RWPE2 (cell line): Measurements from ENCODE around the gene OR2Z1.

Experiments
- ATAC-seq: fragments of 200-7000 bp; cut with Tn5 transposase; 3 replicates; pipeline ENCODE4 v1.9.1; 2021; ENCODE audit warnings: low read depth
- DNase-seq: peaks from one replicate; pipeline ENCODE4 v3.0.0-alpha.2; 2020; ENCODE audit warnings: low spot score
- H3K27ac ChIP-seq: fragments of 450-650 bp; 2 replicates; pipeline ENCODE4 v1.5.1; 2017; ENCODE audit warnings: mild to moderate bottlenecking; ENCODE audit not compliant: poor library complexity, severe bottlenecking
- H3K27me3 ChIP-seq: fragments of 250-450 bp; sonication (Bioruptor Pico); 2 replicates; pipeline ENCODE4 v1.5.1; 2021; ENCODE audit warnings: mild to moderate bottlenecking, moderate library complexity; ENCODE audit not compliant: insufficient read depth, poor library complexity, severe bottlenecking
- H3K36me3 ChIP-seq: fragments of 250-450 bp; sonication (Bioruptor Pico); 2 replicates; pipeline ENCODE4 v1.5.1; 2020; ENCODE audit warnings: low read depth, mild to moderate bottlenecking, moderate library complexity
- H3K4me1 ChIP-seq: fragments of 250-450 bp; sonication (Bioruptor Pico); 2 replicates; pipeline ENCODE4 v1.5.1; 2021; ENCODE audit warnings: mild to moderate bottlenecking, moderate library complexity; ENCODE audit not compliant: insufficient read depth, poor library complexity, severe bottlenecking
- H3K4me3 ChIP-seq: fragments of 250-450 bp; sonication (Bioruptor Pico); 2 replicates; pipeline ENCODE4 v1.5.1; 2021; ENCODE audit warnings: mild to moderate bottlenecking, moderate library complexity; ENCODE audit not compliant: severe bottlenecking
- H3K9me3 ChIP-seq: fragments of 250-450 bp; sonication (Bioruptor Pico); 2 replicates; pipeline ENCODE4 v1.5.1; 2021; ENCODE audit warnings: mild to moderate bottlenecking, moderate library complexity; ENCODE audit not compliant: severe bottlenecking
- TF ChIP-seq, protein P1 (sequence below): fragments of 450-650 bp; IDR thresholded peaks from one replicate; pipeline ENCODE4 v1.5.1; 2017; ENCODE audit warnings: mild to moderate bottlenecking, moderate library complexity; ENCODE audit not compliant: poor library complexity, severe bottlenecking

The OR2Z1 gene, protein sequence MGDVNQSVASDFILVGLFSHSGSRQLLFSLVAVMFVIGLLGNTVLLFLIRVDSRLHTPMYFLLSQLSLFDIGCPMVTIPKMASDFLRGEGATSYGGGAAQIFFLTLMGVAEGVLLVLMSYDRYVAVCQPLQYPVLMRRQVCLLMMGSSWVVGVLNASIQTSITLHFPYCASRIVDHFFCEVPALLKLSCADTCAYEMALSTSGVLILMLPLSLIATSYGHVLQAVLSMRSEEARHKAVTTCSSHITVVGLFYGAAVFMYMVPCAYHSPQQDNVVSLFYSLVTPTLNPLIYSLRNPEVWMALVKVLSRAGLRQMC

GRCh38 chr19:8721334-8721733 is at the start of gene OR2Z1:
OR2Z1 (plus strand) TSS chr19:8721634; CDS start chr19:8731029, 9,395 bp downstream.
- no peaks in the 10 kb centered on the region for H3K9me3 ChIP-seq
- DNase-seq: no peak

GRCh38 chr19:8673276-8673891 is 48.0 kb upstream of the OR2Z1 start:
- no peak overlapping the region for H3K27ac ChIP-seq
- no peaks in the 10 kb centered on the region for H3K36me3 ChIP-seq
- ATAC-seq (no peak), DNase-seq (no peak)
- no peaks in the 10 kb centered on the region for H3K4me1 ChIP-seq
- TF ChIP-seq, protein P1, sequence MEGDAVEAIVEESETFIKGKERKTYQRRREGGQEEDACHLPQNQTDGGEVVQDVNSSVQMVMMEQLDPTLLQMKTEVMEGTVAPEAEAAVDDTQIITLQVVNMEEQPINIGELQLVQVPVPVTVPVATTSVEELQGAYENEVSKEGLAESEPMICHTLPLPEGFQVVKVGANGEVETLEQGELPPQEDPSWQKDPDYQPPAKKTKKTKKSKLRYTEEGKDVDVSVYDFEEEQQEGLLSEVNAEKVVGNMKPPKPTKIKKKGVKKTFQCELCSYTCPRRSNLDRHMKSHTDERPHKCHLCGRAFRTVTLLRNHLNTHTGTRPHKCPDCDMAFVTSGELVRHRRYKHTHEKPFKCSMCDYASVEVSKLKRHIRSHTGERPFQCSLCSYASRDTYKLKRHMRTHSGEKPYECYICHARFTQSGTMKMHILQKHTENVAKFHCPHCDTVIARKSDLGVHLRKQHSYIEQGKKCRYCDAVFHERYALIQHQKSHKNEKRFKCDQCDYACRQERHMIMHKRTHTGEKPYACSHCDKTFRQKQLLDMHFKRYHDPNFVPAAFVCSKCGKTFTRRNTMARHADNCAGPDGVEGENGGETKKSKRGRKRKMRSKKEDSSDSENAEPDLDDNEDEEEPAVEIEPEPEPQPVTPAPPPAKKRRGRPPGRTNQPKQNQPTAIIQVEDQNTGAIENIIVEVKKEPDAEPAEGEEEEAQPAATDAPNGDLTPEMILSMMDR: no peak
- no peaks in the 10 kb centered on the region for H3K9me3 ChIP-seq
- H3K27me3 ChIP-seq: no peaks in the 10 kb centered on the region
- no peak overlapping the region for H3K4me3 ChIP-seq

More at GRCh38 chr19:8721334-8721733, at the start of gene OR2Z1:
- ATAC-seq: no peak
- H3K4me1 ChIP-seq: no peaks in the 10 kb centered on the region
- H3K4me3 ChIP-seq: no peak within 1 kb of the TSS
- TF ChIP-seq, protein P1: no peak
- no peaks in the 10 kb centered on the region for H3K27me3 ChIP-seq
- H3K36me3 ChIP-seq: no peaks in the 10 kb centered on the region
- H3K27ac ChIP-seq: no peak within 1 kb of the TSS

- Histone ChIP-seq H3K9me3 (no peaks in the 10 kb centered on the region), H3K4me3 (no peak overlapping the region), H3K27me3 (no peaks in the 10 kb centered on the region), H3K27ac (no peak overlapping the region), H3K36me3 (no peaks in the 10 kb centered on the region), H3K4me1 (no peaks in the 10 kb centered on the region)
- TF ChIP-seq, protein P1: no peak
- DNase-seq: no peak
- ATAC-seq: no peak
Measured at GRCh38 chr19:8675066-8675465, 46.4 kb upstream of the OR2Z1 start.

DNA sequence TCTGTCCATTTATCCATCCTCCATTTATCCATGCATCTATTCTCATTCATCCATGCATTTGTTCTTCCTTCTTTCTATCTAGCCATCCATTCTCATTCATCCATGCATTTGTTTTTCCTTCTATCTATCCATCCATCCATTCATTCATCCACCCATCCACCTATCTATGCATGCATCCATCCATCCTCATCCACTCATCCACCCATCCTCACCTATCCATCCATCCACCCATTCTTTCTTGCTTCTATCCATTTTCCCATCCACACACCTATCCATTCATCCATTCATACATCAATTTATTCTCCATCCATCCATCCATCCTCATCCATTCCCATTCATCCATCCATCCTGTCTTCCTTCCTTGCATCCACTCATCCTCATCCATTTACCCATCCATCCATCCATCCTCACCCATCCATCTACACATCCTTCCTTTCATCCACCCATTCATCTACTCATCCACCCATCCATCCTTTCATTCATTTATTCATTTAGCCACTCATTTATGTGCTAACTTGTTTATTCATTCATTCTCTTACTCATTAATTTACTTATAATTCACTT is 43.1 kb upstream of the OR2Z1 start:
- Histone ChIP-seq H3K9me3 (no peaks in the 10 kb centered on the region), H3K4me1 (no peaks in the 10 kb centered on the region), H3K36me3 (no peaks in the 10 kb centered on the region), H3K27me3 (no peaks in the 10 kb centered on the region), H3K27ac (no peak overlapping the region), H3K4me3 (no peak overlapping the region)
- ATAC-seq (no peak), DNase-seq (no peak)
- TF ChIP-seq, protein P1: no peak
